Bronchial epithelial cell (primary cell): Measurements from ENCODE around the gene SLC39A12. TPM values are rescaled to one million over a fixed set of nuclear protein-coding genes. Genes with fewer than 3 reads are reported as not detected.
"Not testable (repeated sequence)": the region's sequence is repeated elsewhere in the genome, so short reads cannot be mapped to it uniquely, and the experiment has no call there.

Experiments used
- DNase-seq: peaks from one replicate; pipeline ENCODE4 v3.0.0-alpha.2; 2010; ENCODE audit warnings: low read depth
- FAIRE-seq: peaks from 2 replicates; lab custom pipeline; 2011; peaks lifted over from hg19 to GRCh38; lab: Jason Lieb, UNC
- H3K27me3 ChIP-seq: 2 replicates; pipeline ENCODE4 v1.5.1; 2011; ENCODE audit warnings: low read length; ENCODE audit not compliant: control insufficient read depth, insufficient read depth
- H3K36me3 ChIP-seq: 2 replicates; pipeline ENCODE4 v1.5.1; 2011; ENCODE audit warnings: low read length; ENCODE audit not compliant: control insufficient read depth, insufficient read depth
- H3K4me3 ChIP-seq: 2 replicates; pipeline ENCODE4 v1.5.1; 2011; ENCODE audit warnings: mild to moderate bottlenecking, low read depth, low read length, control low read depth
- total RNA-seq: library from RNA; depleted of rRNA; stranded (reverse); fragments of >200 nt; gene quantifications from 2 replicates; pipeline ENCODE4 v1.2.1, GENCODE V29; 2014
- TF ChIP-seq, protein P1 (sequence below): IDR thresholded peaks from 2 replicates; pipeline ENCODE4 v1.5.1; 2011; ENCODE audit warnings: mild to moderate bottlenecking, moderate library complexity, low read length, control low read depth, inconsistent platforms; ENCODE audit not compliant: insufficient read depth, severe bottlenecking

The SLC39A12 gene
- total RNA-seq, 1 donor from 2014 or later, result not detected

DNA sequence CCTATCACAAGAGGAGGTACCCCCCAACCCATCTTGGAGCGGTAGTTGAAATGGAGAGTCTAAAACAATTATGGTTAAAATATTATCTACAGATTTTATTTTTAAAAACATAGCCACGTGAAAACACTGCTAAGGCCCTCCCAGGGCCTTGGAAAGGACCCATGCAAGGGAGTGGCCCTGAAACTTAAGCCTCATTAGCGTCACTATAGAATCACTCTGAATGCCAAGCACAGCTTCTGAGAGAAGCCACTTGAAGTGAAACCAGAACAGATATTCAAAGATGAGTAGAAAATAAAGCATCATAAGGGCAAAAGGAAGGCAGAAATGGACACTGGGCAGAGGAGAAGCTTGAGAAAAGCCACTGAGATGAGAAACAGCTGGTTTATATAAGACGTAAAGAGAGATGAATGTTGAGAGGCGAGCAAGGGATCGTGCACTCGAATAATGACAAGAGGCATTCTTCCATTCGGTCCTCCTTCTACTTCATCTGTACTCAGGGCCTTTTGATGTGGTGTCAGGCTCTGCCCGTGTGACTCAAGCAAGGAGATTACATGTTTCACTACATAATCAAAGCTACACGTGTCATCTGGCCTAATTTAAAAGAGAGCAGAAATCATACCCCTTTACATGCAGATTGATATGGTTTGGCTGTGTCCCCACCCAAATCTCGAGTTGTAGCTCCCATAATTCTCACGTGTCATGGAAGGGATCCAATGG is 33.4 kb upstream of the SLC39A12 start:
- peak; percentile 80 for FAIRE-seq

DNA sequence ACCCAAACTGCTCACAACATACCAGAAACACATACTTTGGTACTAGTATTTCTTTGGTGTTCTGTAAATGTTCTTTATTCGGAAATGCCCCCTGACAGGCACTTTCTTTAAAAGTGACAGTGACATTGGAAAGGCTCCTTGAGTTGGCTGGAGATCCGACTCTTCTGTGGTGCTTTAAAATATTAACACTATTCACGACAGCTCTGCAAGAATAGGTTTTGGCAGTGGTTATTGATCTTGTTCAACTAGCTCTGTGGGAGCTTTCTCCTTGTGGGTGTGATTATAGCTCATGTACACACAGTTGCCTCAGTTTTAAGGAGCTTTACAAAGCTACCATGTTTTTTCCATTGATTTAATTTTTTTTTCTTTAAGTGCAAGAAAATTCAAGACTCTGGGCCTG is 30.3 kb upstream of the SLC39A12 start:
- FAIRE-seq, result no peak
- Histone ChIP-seq H3K36me3 (no peaks in the 10 kb centered on the region), H3K4me3 (no peak overlapping the region), H3K27me3 (no peaks in the 10 kb centered on the region)
- DNase-seq, result no peak
- TF ChIP-seq, protein P1, sequence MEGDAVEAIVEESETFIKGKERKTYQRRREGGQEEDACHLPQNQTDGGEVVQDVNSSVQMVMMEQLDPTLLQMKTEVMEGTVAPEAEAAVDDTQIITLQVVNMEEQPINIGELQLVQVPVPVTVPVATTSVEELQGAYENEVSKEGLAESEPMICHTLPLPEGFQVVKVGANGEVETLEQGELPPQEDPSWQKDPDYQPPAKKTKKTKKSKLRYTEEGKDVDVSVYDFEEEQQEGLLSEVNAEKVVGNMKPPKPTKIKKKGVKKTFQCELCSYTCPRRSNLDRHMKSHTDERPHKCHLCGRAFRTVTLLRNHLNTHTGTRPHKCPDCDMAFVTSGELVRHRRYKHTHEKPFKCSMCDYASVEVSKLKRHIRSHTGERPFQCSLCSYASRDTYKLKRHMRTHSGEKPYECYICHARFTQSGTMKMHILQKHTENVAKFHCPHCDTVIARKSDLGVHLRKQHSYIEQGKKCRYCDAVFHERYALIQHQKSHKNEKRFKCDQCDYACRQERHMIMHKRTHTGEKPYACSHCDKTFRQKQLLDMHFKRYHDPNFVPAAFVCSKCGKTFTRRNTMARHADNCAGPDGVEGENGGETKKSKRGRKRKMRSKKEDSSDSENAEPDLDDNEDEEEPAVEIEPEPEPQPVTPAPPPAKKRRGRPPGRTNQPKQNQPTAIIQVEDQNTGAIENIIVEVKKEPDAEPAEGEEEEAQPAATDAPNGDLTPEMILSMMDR, result no peak

More for the DNA sequence above, 33.4 kb upstream of the SLC39A12 start:
- no peak for DNase-seq
- no peak overlapping the region for H3K4me3 ChIP-seq
- H3K36me3 ChIP-seq, result no peaks in the 10 kb centered on the region
- TF ChIP-seq, protein P1, result no peak
- no peaks in the 10 kb centered on the region for H3K27me3 ChIP-seq

- no peaks in the 10 kb centered on the region for H3K27me3 ChIP-seq
- FAIRE-seq (peak; percentile 80), DNase-seq (peak; percentile 91)
- TF ChIP-seq, protein P1, result no peak
- no peak overlapping the region for H3K4me3 ChIP-seq
- no peaks in the 10 kb centered on the region for H3K36me3 ChIP-seq
Measured at GRCh38 chr10:17923728-17924127, 28.0 kb upstream of the SLC39A12 start.

DNA sequence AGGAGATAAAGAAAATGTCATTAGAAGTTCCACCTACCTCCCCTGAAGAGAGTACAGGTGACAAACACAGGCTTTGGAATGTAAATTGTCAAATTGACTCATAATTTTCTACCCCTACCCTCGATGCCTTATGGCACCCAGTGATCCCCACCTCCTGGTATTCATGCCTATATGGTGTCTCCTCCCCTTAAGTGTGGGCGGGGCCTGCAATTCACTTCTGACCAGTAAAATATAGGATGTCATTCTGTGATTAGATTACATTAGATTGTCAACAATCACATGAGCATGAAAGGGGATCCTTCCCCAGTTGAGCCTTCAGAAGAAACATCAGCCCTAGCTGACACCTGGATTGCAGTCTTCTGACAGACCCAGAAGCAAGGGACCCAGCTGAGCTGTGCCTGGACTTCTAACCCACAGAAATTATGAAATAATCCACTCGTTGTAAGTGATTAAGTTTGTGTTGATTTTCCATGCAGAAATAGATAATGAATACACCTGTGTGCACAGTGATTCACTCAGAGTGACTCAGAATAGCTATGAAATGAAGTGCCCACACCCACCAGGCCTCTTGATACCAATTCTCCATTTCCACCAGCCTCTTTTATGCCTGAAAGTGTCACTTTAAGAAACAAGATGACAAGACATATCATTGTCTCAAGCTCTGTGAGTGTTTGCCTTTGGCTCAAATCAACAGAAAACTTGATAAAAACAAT is 8.5 kb upstream of the SLC39A12 start:
- Histone ChIP-seq H3K4me3 (no peak overlapping the region), H3K27me3 (no peaks in the 10 kb centered on the region), H3K36me3 (no peaks in the 10 kb centered on the region)
- DNase-seq, result peak; percentile 65
- TF ChIP-seq, protein P1, result no peak
- FAIRE-seq, result no peak

DNA sequence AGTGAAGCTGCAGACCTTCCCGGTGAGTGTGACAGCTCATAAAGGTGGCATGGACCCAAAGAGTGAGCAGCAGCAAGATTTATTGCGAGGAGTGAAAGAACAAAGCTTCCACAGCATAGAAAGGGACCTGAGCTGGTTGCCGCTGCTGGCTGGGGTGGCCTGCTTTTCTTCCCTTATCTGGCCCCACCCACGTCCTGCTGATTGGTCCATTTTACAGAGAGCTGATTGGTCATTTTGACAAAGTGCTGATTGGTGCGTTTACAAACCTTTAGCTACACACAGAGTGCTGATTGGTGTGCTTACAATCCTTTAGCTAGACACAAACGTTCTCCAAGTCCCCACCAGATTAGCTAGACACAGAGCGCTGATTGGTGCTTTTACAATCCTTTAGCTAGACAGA is 1.4 kb upstream of the SLC39A12 start:
- H3K36me3 ChIP-seq, DNase-seq, FAIRE-seq, H3K27me3 ChIP-seq, H3K4me3 ChIP-seq: not testable (repeated sequence)

- TF ChIP-seq, protein P1, result no peak
- DNase-seq, result no peak
- Histone ChIP-seq H3K4me3 (no peak overlapping the region), H3K27me3 (no peaks in the 10 kb centered on the region), H3K36me3 (no peaks in the 10 kb centered on the region)
- FAIRE-seq, result no peak
Measured at GRCh38 chr10:17950726-17951125, 992 bp upstream of the SLC39A12 start.

GRCh38 chr10:17954372-17954771 is 2.7 kb downstream of the SLC39A12 start:
- not testable (repeated sequence) for FAIRE-seq, DNase-seq

More at GRCh38 chr10:17954372-17954771, 2.7 kb downstream of the SLC39A12 start:
- not testable (repeated sequence) for H3K36me3 ChIP-seq, H3K27me3 ChIP-seq, H3K4me3 ChIP-seq
